IMR-90 (cell line): ENCODE data around the gene LRRC2. TPM values are rescaled to one million over a fixed set of nuclear protein-coding genes. Genes with fewer than 3 reads are reported as not detected.

Source experiments
- ATAC-seq: fragments of 200-7000 bp; cut with Tn5 transposase; 2 replicates; pipeline ENCODE4 v1.9.1; 2020; ENCODE audit warnings: low read depth, mild to moderate bottlenecking, moderate library complexity
- BruUV-seq: library from RNA; stranded (reverse); fragments of 400-500 nt; replicated peaks from 2 replicates; lab custom pipeline; 2021; lab: Mats Ljungman, UMichigan
- CTCF ChIA-PET: fragments of 300-600 bp; formaldehyde crosslinking; extraction: SDS; loops from one replicate; lab custom pipeline; 2021; ENCODE audit warnings: antibody characterized with exemption; lab: Yijun Ruan, JAX
- POLR2A ChIA-PET: fragments of 300-600 bp; sonication (Branson Sonifier 250); formaldehyde crosslinking; loops from one replicate; lab custom pipeline; 2022; ENCODE audit warnings: antibody characterized with exemption; ENCODE audit not compliant: unreplicated experiment; lab: Charles Lee
- DNase-seq: peaks from one replicate; pipeline ENCODE4 v3.0.0; 2013
- H2AFZ ChIP-seq: replicated peaks from 2 replicates; pipeline ENCODE3; 2013; ENCODE audit warnings: low read length, mild to moderate bottlenecking; ENCODE audit not compliant: poor library complexity
- H2AK5ac ChIP-seq: 2 replicates; pipeline ENCODE4 v1.6.1; 2013; ENCODE audit warnings: low read depth, low read length, inconsistent platforms
- H2AK9ac ChIP-seq: replicated peaks from 2 replicates; pipeline ENCODE3; 2013; ENCODE audit warnings: mild to moderate bottlenecking, low read depth, low read length, moderate library complexity; ENCODE audit not compliant: poor library complexity
- H2BK120ac ChIP-seq: 2 replicates; pipeline ENCODE4 v1.6.1; 2013; ENCODE audit warnings: low read depth, low read length, inconsistent platforms
- H2BK15ac ChIP-seq: 3 replicates; pipeline ENCODE4 v1.6.1; 2013; ENCODE audit warnings: low read depth, low read length, inconsistent platforms
- H2BK20ac ChIP-seq: 2 replicates; pipeline ENCODE4 v1.6.1; 2013; ENCODE audit warnings: low read depth, mild to moderate bottlenecking, inconsistent platforms, low read length, moderate library complexity
- H2BK5ac ChIP-seq: 2 replicates; pipeline ENCODE4 v1.6.1; 2013; ENCODE audit warnings: mild to moderate bottlenecking, low read depth, low read length, inconsistent platforms; ENCODE audit not compliant: poor library complexity, severe bottlenecking
- H3K14ac ChIP-seq: replicated peaks from 2 replicates; pipeline ENCODE4 v1.6.1; 2013; ENCODE audit warnings: low read depth, low read length, inconsistent platforms
- H3K18ac ChIP-seq: 2 replicates; pipeline ENCODE4 v1.6.1; 2013; ENCODE audit warnings: low read depth, low read length, control low read depth
- H3K23ac ChIP-seq: 2 replicates; pipeline ENCODE4 v1.6.1; 2013; ENCODE audit warnings: low read depth, low read length, inconsistent platforms
- H3K27ac ChIP-seq: 2 replicates; pipeline ENCODE4 v1.5.1; 2013; ENCODE audit warnings: mild to moderate bottlenecking, control low read depth, low read length; ENCODE audit not compliant: insufficient read depth
- H3K27me3 ChIP-seq: 2 replicates; pipeline ENCODE4 v1.6.1; 2013; ENCODE audit warnings: low read length; ENCODE audit not compliant: control insufficient read depth, insufficient read depth
- H3K36me3 ChIP-seq: 2 replicates; pipeline ENCODE4 v1.6.1; 2013; ENCODE audit warnings: low read length, mixed read lengths; ENCODE audit not compliant: control insufficient read depth, insufficient read depth
- H3K4ac ChIP-seq: 2 replicates; pipeline ENCODE4 v1.6.1; 2013; ENCODE audit warnings: low read depth, low read length, inconsistent platforms
- H3K4me1 ChIP-seq: 2 replicates; pipeline ENCODE4 v1.6.1; 2013; ENCODE audit warnings: low read length, mixed read lengths; ENCODE audit not compliant: control insufficient read depth, insufficient read depth
- H3K4me2 ChIP-seq: 2 replicates; pipeline ENCODE4 v1.6.1; 2013; ENCODE audit warnings: low read depth, mild to moderate bottlenecking, control low read depth, low read length, moderate library complexity
- H3K4me3 ChIP-seq: 2 replicates; pipeline ENCODE4 v1.5.1; 2013; ENCODE audit warnings: low read depth, mild to moderate bottlenecking, control low read depth, low read length, moderate library complexity; ENCODE audit not compliant: insufficient read depth
- H3K56ac ChIP-seq: 2 replicates; pipeline ENCODE4 v1.6.1; 2013; ENCODE audit warnings: low read length, inconsistent platforms; ENCODE audit not compliant: insufficient read depth; ENCODE audit errors: extremely low read depth
- H3K79me1 ChIP-seq, 2 experiments: 2 replicates each; pipeline ENCODE4 v1.6.1; 2013; ENCODE audit warnings: low read length in 2 of 2, inconsistent platforms in 1 of 2, low read depth in 1 of 2
- H3K9ac ChIP-seq: 2 replicates; pipeline ENCODE4 v1.6.1; 2013; ENCODE audit warnings: low read depth, low read length, control low read depth
- H3K9me1 ChIP-seq: 2 replicates; pipeline ENCODE4 v1.6.1; 2013; ENCODE audit warnings: low read length, inconsistent platforms; ENCODE audit not compliant: insufficient read depth
- H3K9me3 ChIP-seq: 2 replicates; pipeline ENCODE4 v1.6.1; 2013; ENCODE audit warnings: low read length; ENCODE audit not compliant: control insufficient read depth, insufficient read depth
- H4K20me1 ChIP-seq: 2 replicates; pipeline ENCODE4 v1.6.1; 2013; ENCODE audit warnings: low read length, inconsistent platforms; ENCODE audit not compliant: insufficient read depth
- H4K5ac ChIP-seq: 2 replicates; pipeline ENCODE4 v1.6.1; 2013; ENCODE audit warnings: mild to moderate bottlenecking, low read depth, low read length, control low read depth
- H4K8ac ChIP-seq, 2 experiments: 2 replicates each; pipeline ENCODE4 v1.6.1; 2013; ENCODE audit warnings: low read depth in 2 of 2, low read length in 2 of 2, control low read depth in 1 of 2, inconsistent platforms in 1 of 2
- H4K91ac ChIP-seq: 2 replicates; pipeline ENCODE4 v1.6.1; 2013; ENCODE audit warnings: low read depth, low read length, inconsistent platforms; ENCODE audit not compliant: insufficient read depth
- CHD1 ChIP-seq: IDR thresholded peaks from 2 replicates; pipeline ENCODE4 v1.6.1; 2012; ENCODE audit warnings: low read depth, low read length, improper control_type of control experiment
- CTCF ChIP-seq: conservative IDR thresholded peaks from 2 replicates; pipeline ENCODE4 v1.5.1; 2012; ENCODE audit warnings: mild to moderate bottlenecking, low read depth, low read length, improper control_type of control experiment
- ELK1 ChIP-seq: fragments of 150-350 bp; IDR thresholded peaks from 2 replicates; pipeline ENCODE4 v1.6.1; 2016; ENCODE audit warnings: low read depth, mild to moderate bottlenecking, low read length, moderate library complexity, borderline replicate concordance
- MAZ ChIP-seq: IDR thresholded peaks from 2 replicates; pipeline ENCODE4 v1.6.1; 2012; ENCODE audit warnings: low read depth, mild to moderate bottlenecking, low read length, improper control_type of control experiment, moderate library complexity, borderline replicate concordance
- MXI1 ChIP-seq: IDR thresholded peaks from 2 replicates; pipeline ENCODE4 v1.6.1; 2012; ENCODE audit warnings: low read depth, mild to moderate bottlenecking, low read length, moderate library complexity, borderline replicate concordance
- NFE2L2 ChIP-seq: fragments of 150-350 bp; IDR thresholded peaks from 2 replicates; pipeline ENCODE4 v1.6.1; 2016; ENCODE audit warnings: low read depth, mild to moderate bottlenecking, low read length
- POLR2A ChIP-seq: IDR thresholded peaks from 2 replicates; pipeline ENCODE4 v1.6.1; 2012; ENCODE audit warnings: mild to moderate bottlenecking, low read depth, low read length
- RAD21 ChIP-seq: IDR thresholded peaks from 2 replicates; pipeline ENCODE4 v1.6.1; 2012; ENCODE audit warnings: low read length, improper control_type of control experiment
- RCOR1 ChIP-seq: IDR thresholded peaks from 2 replicates; pipeline ENCODE4 v1.6.1; 2012; ENCODE audit warnings: mild to moderate bottlenecking, low read length, improper control_type of control experiment; ENCODE audit not compliant: insufficient replicate concordance
- RFX5 ChIP-seq: IDR thresholded peaks from 2 replicates; pipeline ENCODE4 v1.8.0; 2012; ENCODE audit warnings: low read depth, mild to moderate bottlenecking, low read length, moderate library complexity
- SMC3 ChIP-seq: fragments of 150-350 bp; IDR thresholded peaks from 2 replicates; pipeline ENCODE4 v1.6.1; 2016; ENCODE audit warnings: low read depth, mild to moderate bottlenecking, antibody characterized with exemption, low read length, moderate library complexity
- WGBS, 2 experiments: methylation state at CpG; one replicate each; pipeline versions ENCODE4 v1.1.5 to v1.1.7; 2013; ENCODE audit warnings: missing lambda C conversion rate in 2 of 2; ENCODE audit not compliant: insufficient read length in 1 of 2; ENCODE audit errors: extremely low coverage in 2 of 2; 5-methylcytosine and 5-hydroxymethylcytosine counted together
- dilution Hi-C: fragments of 300-500 bp; cut with HindIII; formaldehyde crosslinking; loops from one replicate; pipeline ENCODE4 v1.14.3; 2018; ENCODE audit warnings: low sequenced_read_pairs; ENCODE audit not compliant: unreplicated experiment
- in situ Hi-C: fragments of 300-500 bp; cut with MboI; formaldehyde crosslinking; loops from 3 replicates; pipeline ENCODE4 v1.14.3; 2019; ENCODE audit warnings: low sequenced_read_pairs, inconsistent platforms, mixed read lengths
- intact Hi-C: fragments of 100-400 bp; cut with micrococcal nuclease; formaldehyde crosslinking; loops from 2 replicates; pipeline ENCODE4 v1.10.0; 2022
- polyA plus RNA-seq, 3 experiments: library from polyadenylated mRNA; depleted of rRNA; stranded (reverse); fragments of >200 nt; gene quantifications; 2 replicates each; pipeline ENCODE4 v1.2.3, GENCODE V29; 2012; ENCODE audit warnings: low replicate concordance in 1 of 3
- total RNA-seq: library from RNA; depleted of rRNA; stranded (reverse); fragments of >200 nt; gene quantifications from 2 replicates; pipeline ENCODE4 v1.2.3, GENCODE V29; 2012

Gene LRRC2
- total and polyA plus RNA-seq, 2 of the 4 experiments (the other 2 are of a cell fraction) = 2.9 to 4.1 TPM

- CTCF ChIA-PET = no interaction called here
- Histone ChIP-seq H3K23ac (no peak overlapping the region), H3K4me2 (no peak overlapping the region), H3K27me3 (peaks cover 18% of the 10 kb centered on the region), H3K14ac (no peak overlapping the region), H3K4me1 (peaks cover 4% of the 10 kb centered on the region; the same call in 1 of the 2 replicates), H3K9me1 (peaks cover 10% of the 10 kb centered on the region), H3K4ac (no peak overlapping the region), H2BK120ac (no peak overlapping the region), H2AFZ (no peak overlapping the region), H2BK20ac (peak overlapping the region; percentile 7; the same call in 1 of the 2 replicates), H3K27ac (no peak overlapping the region), H2AK9ac (no peak overlapping the region), H4K5ac (no peak overlapping the region), H3K79me1 (no peaks in the 10 kb centered on the region), H3K4me3 (no peak overlapping the region), H3K9me3 (peaks cover 12% of the 10 kb centered on the region), H4K91ac (no peak overlapping the region), H4K8ac (no peak overlapping the region), H3K36me3 (no peaks in the 10 kb centered on the region), H3K56ac (no peak overlapping the region), H3K18ac (no peak overlapping the region), H2AK5ac (peak overlapping the region; percentile 23; the same call in 1 of the 2 replicates), H2BK15ac (no peak overlapping the region), H3K9ac (no peak overlapping the region), H4K20me1 (no peaks in the 10 kb centered on the region), H2BK5ac (no peak overlapping the region)
- POLR2A ChIA-PET = no interaction called here
- WGBS, 2 experiments = 73% methylated on average over 2 of the region's 5 CpGs; no CpG with 5 or more reads in 1 of the 2 experiments
- in situ Hi-C loops = loop anchor here (25.0 kb wide), 1 partner anchor 409 kb away; the partner anchor contains the start of gene PTH1R
- dilution Hi-C loops = no loop called here
- intact Hi-C loops = no loop called here
- DNase-seq (no peak), ATAC-seq (no peak)
- TF ChIP-seq RFX5 = no peak
- TF ChIP-seq CHD1 = no peak
- no peak for TF ChIP-seq RCOR1
- no peak for TF ChIP-seq CTCF
- TF ChIP-seq SMC3 = no peak
- TF ChIP-seq RAD21 = no peak
- no peak for TF ChIP-seq MAZ
- no peak for TF ChIP-seq NFE2L2
- TF ChIP-seq ELK1 = no peak
- TF ChIP-seq MXI1 = no peak
- no peak for TF ChIP-seq POLR2A
- BruUV-seq = no TSS peak
Measured at GRCh38 chr3:46478341-46478740, 87.8 kb downstream of the LRRC2 start.
